A549 treated with Mapracorat at 1 μM for 4 hours (cell line): ENCODE measurements around the gene GPR31. TPM values are rescaled to one million over a fixed set of nuclear protein-coding genes. Genes with fewer than 3 reads are reported as not detected.

ENCODE experiments used
- total RNA-seq: library from RNA; stranded (reverse); fragments of 200-300 nt; extraction: Qiagen RNA extraction; gene quantifications from 5 replicates; pipeline ENCODE4 v1.2.3, GENCODE V29; 2022

Gene GPR31, protein sequence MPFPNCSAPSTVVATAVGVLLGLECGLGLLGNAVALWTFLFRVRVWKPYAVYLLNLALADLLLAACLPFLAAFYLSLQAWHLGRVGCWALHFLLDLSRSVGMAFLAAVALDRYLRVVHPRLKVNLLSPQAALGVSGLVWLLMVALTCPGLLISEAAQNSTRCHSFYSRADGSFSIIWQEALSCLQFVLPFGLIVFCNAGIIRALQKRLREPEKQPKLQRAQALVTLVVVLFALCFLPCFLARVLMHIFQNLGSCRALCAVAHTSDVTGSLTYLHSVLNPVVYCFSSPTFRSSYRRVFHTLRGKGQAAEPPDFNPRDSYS
- not detected in 5 replicates for total RNA-seq

DNA sequence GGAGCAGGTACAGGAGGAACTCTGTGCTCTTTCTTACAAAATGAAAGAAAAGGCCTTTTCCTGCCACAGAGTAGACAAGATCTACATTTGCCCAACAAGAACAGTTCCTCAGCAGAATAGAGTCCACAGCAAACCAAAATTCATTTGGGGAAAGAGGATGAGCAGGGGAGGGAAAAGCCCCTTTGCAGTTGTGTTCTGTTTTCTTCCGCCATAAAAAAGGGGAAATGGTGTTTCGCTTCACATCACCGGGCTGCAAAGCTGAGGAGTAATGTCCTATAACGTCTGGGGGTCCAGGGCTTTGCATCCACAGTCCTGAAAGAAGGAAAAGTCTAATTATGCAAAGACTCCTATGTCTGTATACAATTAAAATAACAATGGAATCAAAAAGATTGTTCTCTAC, at the start of gene GPR31:
GPR31 (minus strand) TSS at position 118 of the 400 bp plus-strand sequence. CDS start 149 bp downstream, outside the sequence.

DNA sequence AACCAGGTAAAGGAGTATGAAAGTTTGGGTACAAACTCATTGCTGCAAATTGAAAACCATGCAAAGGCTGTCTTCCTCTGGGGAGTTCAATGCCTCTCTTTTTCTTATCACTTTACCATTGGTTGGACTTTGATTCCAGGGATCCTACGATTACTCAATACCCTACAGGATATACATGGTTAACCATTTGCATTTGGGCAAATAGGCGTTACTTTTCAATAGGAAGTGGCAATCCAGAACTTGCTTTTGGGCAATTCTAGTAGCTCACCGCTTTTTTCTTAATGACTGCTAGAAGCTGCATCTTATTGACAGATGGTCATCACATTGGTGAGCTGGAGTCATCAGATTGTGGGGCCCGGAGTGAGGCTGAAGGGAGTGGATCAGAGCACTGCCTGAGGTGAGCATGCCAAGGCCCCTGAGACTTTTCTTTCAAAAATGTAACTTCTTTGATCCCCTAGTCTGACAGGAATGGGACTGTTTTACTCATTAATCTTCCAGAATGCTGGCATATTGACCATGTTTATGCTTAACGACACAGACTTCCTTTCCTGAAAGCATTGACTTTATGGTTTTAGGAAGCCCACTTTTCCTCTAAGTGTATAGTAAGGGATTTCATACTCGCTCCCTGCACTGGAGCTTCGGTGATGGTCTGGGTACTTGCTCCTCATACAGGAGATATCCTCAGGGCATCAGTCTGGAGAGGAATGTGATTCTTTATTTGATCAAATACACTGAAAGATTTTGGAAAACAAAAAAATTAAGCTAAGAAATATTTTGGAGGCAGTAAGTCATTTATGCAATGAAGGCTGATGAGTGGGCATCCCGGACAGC, 34.7 kb downstream of the GPR31 start, which contains the start of gene CCR6:
CCR6 (plus strand) TSS at position 270 of the 831 bp plus-strand sequence. CDS start 13,039 bp downstream, outside the sequence.

Other genes starting within 250 kb of the GPR31 start
- gene RNASET2, start 201.4 kb downstream of the GPR31 start, total RNA-seq, result 14.4 to 19.0 TPM (median 16.9 TPM) in 5 replicates
- gene CEP43, start 158.6 kb downstream of the GPR31 start, total RNA-seq, result 8.4 to 9.8 TPM (median 9.4 TPM) in 5 replicates
- gene CCR6, start 34.9 kb downstream of the GPR31 start, total RNA-seq, result 0.06 to 0.16 TPM (median 0.09 TPM) in 3 of 5 replicates, not detected in the others
- gene UNC93A, start 133.3 kb upstream of the GPR31 start, total RNA-seq, result not detected in 5 replicates
- not detected in 5 replicates for gene TTLL2, start 167.1 kb upstream of the GPR31 start, total RNA-seq